Fibroblast of villous mesenchyme (primary cell): ENCODE data around the gene CXCL12. TPM values are rescaled to one million over a fixed set of nuclear protein-coding genes. Genes with fewer than 3 reads are reported as not detected.

ENCODE experiments used
- DNase-seq: peaks from one replicate; pipeline ENCODE4 v3.0.0-alpha.2; 2010; ENCODE audit warnings: low read depth
- H3K4me3 ChIP-seq: 2 replicates; pipeline ENCODE4 v1.5.1; 2011; ENCODE audit warnings: low read depth, mild to moderate bottlenecking, low read length
- total RNA-seq: library from RNA; depleted of rRNA; stranded (reverse); fragments of >200 nt; gene quantifications from 2 replicates; pipeline ENCODE4 v1.2.3, GENCODE V29; 2012
- TF ChIP-seq, protein P1 (sequence below): IDR thresholded peaks from 2 replicates; pipeline ENCODE4 v1.5.1; 2012; ENCODE audit warnings: low read depth, mild to moderate bottlenecking, low read length; ENCODE audit not compliant: insufficient read depth

Gene CXCL12
- total RNA-seq, 1 donor: 67.4 TPM

GRCh38 chr10:44333511-44333910 is 51.4 kb downstream of the CXCL12 start:
- TF ChIP-seq, protein P1, sequence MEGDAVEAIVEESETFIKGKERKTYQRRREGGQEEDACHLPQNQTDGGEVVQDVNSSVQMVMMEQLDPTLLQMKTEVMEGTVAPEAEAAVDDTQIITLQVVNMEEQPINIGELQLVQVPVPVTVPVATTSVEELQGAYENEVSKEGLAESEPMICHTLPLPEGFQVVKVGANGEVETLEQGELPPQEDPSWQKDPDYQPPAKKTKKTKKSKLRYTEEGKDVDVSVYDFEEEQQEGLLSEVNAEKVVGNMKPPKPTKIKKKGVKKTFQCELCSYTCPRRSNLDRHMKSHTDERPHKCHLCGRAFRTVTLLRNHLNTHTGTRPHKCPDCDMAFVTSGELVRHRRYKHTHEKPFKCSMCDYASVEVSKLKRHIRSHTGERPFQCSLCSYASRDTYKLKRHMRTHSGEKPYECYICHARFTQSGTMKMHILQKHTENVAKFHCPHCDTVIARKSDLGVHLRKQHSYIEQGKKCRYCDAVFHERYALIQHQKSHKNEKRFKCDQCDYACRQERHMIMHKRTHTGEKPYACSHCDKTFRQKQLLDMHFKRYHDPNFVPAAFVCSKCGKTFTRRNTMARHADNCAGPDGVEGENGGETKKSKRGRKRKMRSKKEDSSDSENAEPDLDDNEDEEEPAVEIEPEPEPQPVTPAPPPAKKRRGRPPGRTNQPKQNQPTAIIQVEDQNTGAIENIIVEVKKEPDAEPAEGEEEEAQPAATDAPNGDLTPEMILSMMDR: no peak
- no peak for DNase-seq
- H3K4me3 ChIP-seq: no peak overlapping the region

DNA sequence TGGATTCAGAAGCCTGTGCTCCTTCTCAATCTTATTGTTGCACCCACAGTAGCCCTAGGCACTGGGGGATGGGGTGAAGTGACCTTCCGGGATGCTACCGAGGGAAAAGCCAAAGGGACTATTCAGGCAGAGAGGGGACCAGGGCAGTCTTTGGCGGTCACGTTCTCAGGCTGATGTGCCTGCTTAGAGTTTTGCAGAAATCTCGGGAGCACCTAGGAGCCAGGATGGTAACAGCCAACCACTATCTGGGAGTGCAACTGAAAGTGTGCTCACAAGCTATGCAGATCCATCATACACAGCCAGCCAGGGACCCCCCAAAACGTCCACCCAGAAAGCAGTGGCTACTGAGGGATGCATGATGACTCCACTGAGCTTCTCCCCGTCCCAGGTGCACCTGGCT is 52.4 kb downstream of the CXCL12 start:
- TF ChIP-seq, protein P1: no peak
- H3K4me3 ChIP-seq: no peak overlapping the region
- DNase-seq: no peak

- DNase-seq: no peak
- no peak overlapping the region for H3K4me3 ChIP-seq
- TF ChIP-seq, protein P1: no peak
Measured at GRCh38 chr10:44330431-44330830, 54.5 kb downstream of the CXCL12 start.

DNA sequence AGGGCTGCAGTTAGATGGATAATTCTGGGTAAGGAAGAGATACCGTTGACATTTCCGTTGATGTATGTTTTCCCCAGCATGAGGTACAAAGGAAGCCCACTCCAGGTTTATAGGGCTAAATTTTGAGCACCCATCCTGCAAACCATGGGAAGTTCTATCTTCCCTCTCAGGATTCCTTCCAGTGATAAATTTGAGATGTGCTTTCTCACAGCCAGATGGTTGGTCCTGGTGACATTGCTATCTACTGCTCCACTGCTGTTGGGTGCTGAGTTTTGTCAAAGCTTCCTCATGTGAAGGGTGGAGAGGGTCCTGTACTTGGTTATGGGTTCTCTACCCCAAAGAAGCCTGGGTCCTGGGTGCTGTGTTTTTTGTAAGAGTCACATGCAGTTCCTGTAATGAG is 57.4 kb downstream of the CXCL12 start:
- no peak for DNase-seq
- TF ChIP-seq, protein P1: no peak
- H3K4me3 ChIP-seq: no peak overlapping the region
